ENCODE measurements around the gene HPS3.
"Not testable (repeated sequence)": the region's sequence is repeated elsewhere in the genome, so short reads cannot be mapped to it uniquely, and the experiment has no call there.

Gene HPS3

GRCh38 chr3:149199474-149199873 lies 70.0 kb downstream of the HPS3 start:
- Histone ChIP-seq H3K36me3 (no peaks in the 10 kb centered on the region), H3K9me3 (no peaks in the 10 kb centered on the region), H3K9ac (no peak overlapping the region), H3K4me1 (no peaks in the 10 kb centered on the region), H3K27me3 (no peaks in the 10 kb centered on the region), H3K4me3 (no peak overlapping the region), H3K4me2 (no peak overlapping the region), H4K20me1 (no peaks in the 10 kb centered on the region), H3K27ac (no peak overlapping the region)
- no peak for TF ChIP-seq Cebpa-rat (IDR thresholded peaks at IDR 0.05)

GRCh38 chr3:149203758-149204157 lies 74.3 kb downstream of the HPS3 start:
- Histone ChIP-seq H3K4me1 (no peaks in the 10 kb centered on the region), H4K20me1 (no peaks in the 10 kb centered on the region), H3K4me3 (no peak overlapping the region), H3K9me3 (no peaks in the 10 kb centered on the region), H3K36me3 (no peaks in the 10 kb centered on the region), H3K27ac (no peak overlapping the region), H3K9ac (no peak overlapping the region), H3K27me3 (no peaks in the 10 kb centered on the region), H3K4me2 (no peak overlapping the region)
- no peak for TF ChIP-seq Cebpa-rat (IDR thresholded peaks at IDR 0.05)

GRCh38 chr3:149204390-149204991 lies 75.1 kb downstream of the HPS3 start:
- H3K27ac ChIP-seq: no peak overlapping the region
- no peaks in the 10 kb centered on the region for H3K9me3 ChIP-seq
- H3K4me1 ChIP-seq: no peaks in the 10 kb centered on the region
- H3K4me2 ChIP-seq: no peak overlapping the region
- H4K20me1 ChIP-seq: no peaks in the 10 kb centered on the region
- H3K36me3 ChIP-seq: no peaks in the 10 kb centered on the region
- no peak for TF ChIP-seq Cebpa-rat (IDR thresholded peaks at IDR 0.05)
- H3K27me3 ChIP-seq: no peaks in the 10 kb centered on the region
- H3K9ac ChIP-seq: no peak overlapping the region
- H3K4me3 ChIP-seq: no peak overlapping the region

GRCh38 chr3:149207475-149207874 lies 78.0 kb downstream of the HPS3 start:
- TF ChIP-seq Cebpa-rat (IDR thresholded peaks at IDR 0.05): no peak
- H3K9me3 ChIP-seq: no peaks in the 10 kb centered on the region
- no peak overlapping the region for H3K4me3 ChIP-seq
- no peak overlapping the region for H3K9ac ChIP-seq
- H3K36me3 ChIP-seq: no peaks in the 10 kb centered on the region
- no peaks in the 10 kb centered on the region for H4K20me1 ChIP-seq
- no peaks in the 10 kb centered on the region for H3K4me1 ChIP-seq
- H3K27me3 ChIP-seq: no peaks in the 10 kb centered on the region
- no peak overlapping the region for H3K27ac ChIP-seq
- no peak overlapping the region for H3K4me2 ChIP-seq

GRCh38 chr3:149209431-149209830 lies 80.0 kb downstream of the HPS3 start:
- no peak overlapping the region for H3K4me3 ChIP-seq
- no peak overlapping the region for H3K4me2 ChIP-seq
- no peak overlapping the region for H3K27ac ChIP-seq
- no peaks in the 10 kb centered on the region for H3K9me3 ChIP-seq
- no peak overlapping the region for H3K9ac ChIP-seq
- no peak for TF ChIP-seq Cebpa-rat (IDR thresholded peaks at IDR 0.05)
- no peaks in the 10 kb centered on the region for H3K27me3 ChIP-seq
- no peaks in the 10 kb centered on the region for H3K4me1 ChIP-seq
- no peaks in the 10 kb centered on the region for H4K20me1 ChIP-seq
- no peaks in the 10 kb centered on the region for H3K36me3 ChIP-seq

- H3K4me1 ChIP-seq: peaks cover 12% of the 10 kb centered on the region
- H3K9me3 ChIP-seq: no peaks in the 10 kb centered on the region
- no peak overlapping the region for H3K4me3 ChIP-seq
- no peaks in the 10 kb centered on the region for H3K27me3 ChIP-seq
- H3K27ac ChIP-seq: no peak overlapping the region
- no peak overlapping the region for H3K9ac ChIP-seq
- no peaks in the 10 kb centered on the region for H3K36me3 ChIP-seq
- H3K4me2 ChIP-seq: no peak overlapping the region
- TF ChIP-seq Cebpa-rat (IDR thresholded peaks at IDR 0.05): no peak
- no peaks in the 10 kb centered on the region for H4K20me1 ChIP-seq
Observed at GRCh38 chr3:149212386-149212785, 82.9 kb downstream of the HPS3 start.

GRCh38 chr3:149214702-149215101 lies 85.3 kb downstream of the HPS3 start:
- H3K36me3 ChIP-seq: no peaks in the 10 kb centered on the region
- H3K27ac ChIP-seq: no peak overlapping the region
- H3K4me2 ChIP-seq: no peak overlapping the region
- no peak overlapping the region for H3K9ac ChIP-seq
- H3K9me3 ChIP-seq: no peaks in the 10 kb centered on the region
- peaks cover 12% of the 10 kb centered on the region for H3K4me1 ChIP-seq
- H4K20me1 ChIP-seq: no peaks in the 10 kb centered on the region
- no peak overlapping the region for H3K4me3 ChIP-seq
- H3K27me3 ChIP-seq: no peaks in the 10 kb centered on the region
- no peak for TF ChIP-seq Cebpa-rat (IDR thresholded peaks at IDR 0.05)

- Histone ChIP-seq H3K4me2 (peak overlapping the region; percentile 27), H3K27ac (no peak overlapping the region)
- TF ChIP-seq Cebpa-rat (IDR thresholded peaks at IDR 0.05): no peak
Observed at GRCh38 chr3:149215515-149215914, 86.1 kb downstream of the HPS3 start.

GRCh38 chr3:149216193-149216869 lies 86.9 kb downstream of the HPS3 start:
- no peak for TF ChIP-seq Cebpa-rat (IDR thresholded peaks at IDR 0.05)
- Histone ChIP-seq H4K20me1 (no peaks in the 10 kb centered on the region), H3K4me1 (peaks cover 12% of the 10 kb centered on the region), H3K27ac (no peak overlapping the region), H3K4me2 (0 out of 2 replicates have a peak overlapping the region, but pooled peaks have one; percentile 27), H3K9me3 (no peaks in the 10 kb centered on the region), H3K27me3 (no peaks in the 10 kb centered on the region), H3K9ac (no peak overlapping the region), H3K4me3 (no peak overlapping the region), H3K36me3 (no peaks in the 10 kb centered on the region)

More at GRCh38 chr3:149215515-149215914, 86.1 kb downstream of the HPS3 start:
- H4K20me1 ChIP-seq: no peaks in the 10 kb centered on the region
- no peaks in the 10 kb centered on the region for H3K36me3 ChIP-seq
- H3K4me3 ChIP-seq: no peak overlapping the region
- H3K4me1 ChIP-seq: peaks cover 12% of the 10 kb centered on the region
- no peaks in the 10 kb centered on the region for H3K9me3 ChIP-seq
- no peaks in the 10 kb centered on the region for H3K27me3 ChIP-seq
- H3K9ac ChIP-seq: no peak overlapping the region

- H3K4me2 ChIP-seq: no peak overlapping the region
- H3K9ac ChIP-seq: no peak overlapping the region
- H4K20me1 ChIP-seq: no peaks in the 10 kb centered on the region
- H3K27ac ChIP-seq: no peak overlapping the region
- no peaks in the 10 kb centered on the region for H3K36me3 ChIP-seq
- H3K4me3 ChIP-seq: no peak overlapping the region
- H3K4me1 ChIP-seq: peaks cover 12% of the 10 kb centered on the region
- H3K27me3 ChIP-seq: no peaks in the 10 kb centered on the region
- no peaks in the 10 kb centered on the region for H3K9me3 ChIP-seq
- TF ChIP-seq Cebpa-rat (IDR thresholded peaks at IDR 0.05): no peak
Observed at GRCh38 chr3:149217347-149217746, 87.9 kb downstream of the HPS3 start.

GRCh38 chr3:149219380-149220121 lies 90.1 kb downstream of the HPS3 start:
- not testable (repeated sequence) for H4K20me1 ChIP-seq, H3K9me3 ChIP-seq, H3K9ac ChIP-seq, H3K4me3 ChIP-seq, H3K36me3 ChIP-seq, H3K4me2 ChIP-seq, H3K27ac ChIP-seq, H3K27me3 ChIP-seq
- H3K4me1 ChIP-seq: peaks cover 22% of the 10 kb centered on the region

Data from BLaER1 (cell line).